Stimulated activated CD4-positive, alpha-beta T cell treated with anti-CD3 and anti-CD28 coated beads, Interleukin-2, amount 100 ng/mL, for 4 hours (primary cell): ENCODE data around the gene GIGYF1.
"Not testable (repeated sequence)": the region's sequence is repeated elsewhere in the genome, so short reads cannot be mapped to it uniquely, and the experiment has no call there.

ENCODE experiments used
- DNase-seq: peaks from one replicate; pipeline ENCODE4 v3.0.0-alpha.2; 2020; ENCODE audit warnings: low read depth

The GIGYF1 gene

GRCh38 chr7:100706672-100707311 is 12.7 kb upstream of the GIGYF1 start:
- DNase-seq = no peak

DNA sequence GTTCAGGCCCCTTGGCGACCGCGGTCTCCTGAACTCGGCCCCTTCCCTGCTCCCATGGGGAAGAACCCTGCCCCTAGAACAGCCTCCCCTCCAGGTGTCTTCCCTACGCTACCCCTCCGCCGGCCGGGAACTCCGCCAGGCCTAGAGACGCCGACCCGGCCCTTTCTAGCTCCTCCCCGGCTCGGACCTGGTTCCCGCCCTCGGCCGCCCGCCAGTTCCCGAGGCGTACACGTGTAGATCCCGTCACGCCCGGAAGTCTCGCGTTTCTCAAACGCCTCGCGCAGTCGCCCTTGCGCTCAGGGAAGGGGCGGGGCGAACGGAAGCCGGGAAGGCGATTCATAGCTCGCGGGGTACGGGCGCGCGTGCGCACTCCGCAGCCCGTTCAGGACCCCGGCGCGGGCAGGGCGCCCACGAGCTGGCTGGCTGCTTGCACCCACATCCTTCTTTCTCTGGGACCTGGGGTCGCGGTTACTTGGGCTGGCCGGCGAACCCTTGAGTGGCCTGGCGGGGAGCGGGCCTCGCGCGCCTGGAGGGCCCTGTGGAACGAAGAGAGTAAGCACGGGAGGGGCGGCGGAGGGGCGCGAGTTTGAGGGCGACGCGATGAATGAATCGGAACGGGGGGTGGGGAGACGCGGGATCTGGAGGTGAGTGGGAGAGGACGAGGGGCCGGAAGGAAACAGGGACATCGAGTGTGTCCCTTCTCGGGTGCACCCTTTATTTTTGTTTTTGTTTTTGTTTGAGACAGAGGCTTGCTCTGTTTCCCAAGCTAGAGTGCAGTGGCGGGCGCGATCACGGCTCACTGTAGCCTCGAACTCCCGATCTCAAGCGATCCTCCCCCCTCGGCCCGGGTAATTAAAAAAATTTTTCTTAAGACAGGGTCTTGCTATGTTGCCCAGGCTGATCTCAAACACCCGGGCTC is 12.0 kb upstream of the GIGYF1 start, which contains the start of gene POP7:
TSS of gene POP7 (plus strand) at position 369 of the 919 bp plus-strand sequence. CDS start 710 bp downstream, outside the sequence.
- peak; percentile 98 for DNase-seq

GRCh38 chr7:100705320-100705752 is 11.3 kb upstream of the GIGYF1 start:
- peak; percentile 65 for DNase-seq

DNA sequence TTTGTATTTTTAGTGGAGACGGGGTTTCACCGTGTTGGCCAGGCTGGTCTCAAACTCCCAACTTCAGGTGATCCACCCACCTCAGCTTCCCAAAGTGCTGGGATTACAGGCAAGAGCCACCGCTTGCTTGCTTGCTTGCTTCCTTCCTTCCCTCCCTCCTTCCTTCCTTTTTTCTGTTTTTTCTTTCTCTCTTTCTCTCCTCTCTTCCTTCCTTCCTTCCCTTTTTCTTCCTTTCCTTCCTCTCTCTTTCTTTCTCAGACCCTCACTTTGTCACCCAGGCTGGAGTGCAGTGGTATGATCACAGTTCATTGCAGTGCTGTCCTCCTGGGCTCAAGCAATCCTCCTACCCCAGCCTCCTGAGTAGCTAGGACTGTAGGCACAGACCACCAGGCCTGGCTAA is 7.0 kb upstream of the GIGYF1 start:
- DNase-seq = not testable (repeated sequence)

DNA sequence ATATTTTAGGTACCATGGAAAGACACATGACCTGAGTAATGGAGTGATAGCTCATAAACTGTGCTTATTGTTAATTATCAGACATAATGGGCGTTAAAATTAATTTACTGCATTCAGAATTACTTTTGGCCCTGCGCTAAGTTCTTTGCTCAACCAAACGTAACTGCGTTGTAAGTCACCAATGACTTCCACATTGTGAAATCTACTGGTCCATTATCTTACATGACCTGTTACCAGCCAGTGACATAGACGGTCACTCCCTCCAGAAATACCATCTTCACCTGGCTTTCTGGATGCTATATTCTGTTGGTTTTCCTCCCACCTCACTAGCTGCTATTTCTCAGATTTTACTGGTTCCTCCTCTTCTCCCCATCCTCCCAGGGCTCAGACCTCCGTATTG is 5.0 kb upstream of the GIGYF1 start:
- no peak for DNase-seq

DNA sequence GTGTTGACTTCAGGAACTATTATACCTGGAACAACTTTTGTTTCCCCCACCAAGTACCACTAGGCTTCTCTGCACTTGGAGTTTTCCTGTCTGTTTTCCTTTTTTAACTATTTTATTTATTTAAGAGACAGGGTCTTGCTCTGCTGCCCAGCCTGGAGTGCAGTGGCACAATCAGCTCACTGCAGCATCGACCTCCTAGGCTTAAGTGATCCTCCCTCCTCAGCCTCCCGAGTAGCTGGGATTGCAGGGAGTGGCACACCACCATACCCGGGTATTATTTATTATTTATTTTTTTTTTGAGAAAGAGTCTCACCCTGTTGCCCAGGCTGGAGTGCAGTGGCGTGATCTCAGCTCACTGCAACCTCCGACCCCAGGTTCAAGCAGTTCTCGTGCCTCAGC is 2.1 kb upstream of the GIGYF1 start:
- no peak for DNase-seq

GRCh38 chr7:100693312-100694097 is 545 bp downstream of the GIGYF1 start:
- no peak for DNase-seq

- DNase-seq = no peak
These were observed 1.5 kb downstream of the GIGYF1 start for GRCh38 chr7:100692578-100692961.

DNA sequence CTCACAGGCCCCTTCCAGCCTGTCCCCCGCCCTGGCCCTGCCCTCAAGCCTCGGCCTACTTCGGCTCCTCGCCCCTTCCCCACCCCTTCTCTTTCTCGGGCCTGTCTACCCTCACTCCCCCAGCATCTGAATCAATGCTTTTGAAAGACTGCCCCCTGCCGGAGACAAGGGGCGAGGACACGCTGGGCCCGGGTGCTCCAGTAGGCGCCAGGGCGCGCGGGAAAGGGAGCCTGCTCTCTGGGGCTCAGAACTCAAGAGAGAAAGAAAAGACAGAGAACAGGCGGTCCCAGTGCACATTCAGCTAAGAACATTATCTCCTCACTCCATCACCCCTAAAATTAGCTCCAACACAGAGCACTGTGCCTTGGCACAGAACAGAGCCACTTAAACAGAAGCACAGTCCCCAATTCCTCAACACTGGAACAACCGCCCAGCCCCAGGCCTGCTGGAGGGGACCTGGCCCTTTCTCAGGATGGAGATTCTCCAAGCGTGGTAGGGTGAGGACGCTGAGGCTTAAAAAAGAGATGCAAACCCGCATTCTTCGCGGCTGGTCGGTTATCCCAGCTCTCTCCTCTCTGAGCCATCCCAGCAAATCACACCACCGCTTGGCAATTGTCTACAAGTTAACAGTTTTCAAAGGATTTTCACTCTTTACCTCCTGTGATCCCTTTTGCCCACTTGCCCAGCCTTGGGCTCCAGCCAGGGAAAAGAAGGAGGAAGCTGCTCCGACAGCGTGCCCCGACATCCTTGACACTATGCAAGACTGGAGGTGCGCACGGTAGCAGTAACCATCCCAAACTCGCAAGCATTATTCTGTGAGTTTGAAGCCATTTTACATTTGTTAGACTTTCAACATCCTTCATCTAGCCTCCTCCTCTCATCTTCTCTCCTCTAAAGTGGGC is 2.1 kb downstream of the GIGYF1 start:
- peak; percentile 70 for DNase-seq

- no peak for DNase-seq
These were observed 4.6 kb downstream of the GIGYF1 start for GRCh38 chr7:100689230-100690135.

GRCh38 chr7:100688326-100688860 is 5.7 kb downstream of the GIGYF1 start:
- no peak for DNase-seq

GRCh38 chr7:100687751-100688300 is 6.2 kb downstream of the GIGYF1 start:
- DNase-seq = no peak

- DNase-seq = no peak
These were observed 6.8 kb downstream of the GIGYF1 start for GRCh38 chr7:100687261-100687660.

DNA sequence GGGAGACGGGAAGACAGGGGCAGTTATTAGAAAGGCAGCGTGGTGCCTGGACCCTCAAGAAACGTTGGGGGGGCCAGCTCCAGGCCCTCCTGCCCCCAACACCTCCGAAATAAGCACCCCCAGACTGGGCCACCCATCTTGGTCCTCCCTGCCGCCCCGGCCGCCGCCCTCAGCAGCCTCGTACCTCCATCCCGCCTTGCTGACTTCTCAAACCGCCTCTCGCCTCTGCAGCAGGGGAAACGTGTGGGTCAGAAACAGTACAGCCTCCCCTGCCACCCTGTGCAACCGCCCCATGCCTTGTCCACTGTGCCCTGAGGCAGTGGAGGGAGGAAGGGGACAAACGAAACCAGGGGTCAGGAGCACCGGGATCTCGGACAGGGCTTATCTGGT is 7.2 kb downstream of the GIGYF1 start:
- DNase-seq = no peak

DNA sequence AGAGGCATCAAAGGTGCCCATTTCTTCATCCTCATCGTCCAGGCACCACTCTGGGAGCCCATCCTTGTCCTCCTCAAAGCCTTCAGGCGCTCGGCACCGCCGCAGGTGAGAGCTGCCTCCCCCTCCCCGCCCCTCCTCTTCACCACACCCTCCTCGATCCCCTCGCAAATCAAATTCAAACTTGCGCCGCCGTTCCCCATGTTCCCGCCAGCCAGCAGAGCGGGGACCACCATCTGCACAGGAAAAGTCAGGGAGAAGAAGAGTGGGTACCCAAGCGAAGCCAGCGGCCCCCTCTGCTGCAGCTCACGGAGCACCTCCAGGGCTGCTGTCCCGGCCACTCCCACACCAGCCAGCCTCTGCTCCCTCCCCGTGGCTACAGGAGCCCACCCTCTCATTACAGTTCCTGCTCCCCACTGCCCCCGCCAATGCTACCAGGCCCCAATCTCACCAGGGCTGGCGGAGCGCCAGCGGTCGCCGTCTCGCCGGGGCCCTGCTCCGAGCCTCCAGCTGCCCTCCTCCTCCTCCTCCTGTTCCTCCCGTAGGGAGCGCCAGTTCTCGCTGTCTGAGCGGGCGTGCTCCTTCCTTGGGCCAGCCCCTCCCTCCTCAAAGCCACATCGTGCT is 7.7 kb downstream of the GIGYF1 start:
- no peak for DNase-seq

- no peak for DNase-seq
These were observed 8.4 kb downstream of the GIGYF1 start for GRCh38 chr7:100685631-100686145.

DNA sequence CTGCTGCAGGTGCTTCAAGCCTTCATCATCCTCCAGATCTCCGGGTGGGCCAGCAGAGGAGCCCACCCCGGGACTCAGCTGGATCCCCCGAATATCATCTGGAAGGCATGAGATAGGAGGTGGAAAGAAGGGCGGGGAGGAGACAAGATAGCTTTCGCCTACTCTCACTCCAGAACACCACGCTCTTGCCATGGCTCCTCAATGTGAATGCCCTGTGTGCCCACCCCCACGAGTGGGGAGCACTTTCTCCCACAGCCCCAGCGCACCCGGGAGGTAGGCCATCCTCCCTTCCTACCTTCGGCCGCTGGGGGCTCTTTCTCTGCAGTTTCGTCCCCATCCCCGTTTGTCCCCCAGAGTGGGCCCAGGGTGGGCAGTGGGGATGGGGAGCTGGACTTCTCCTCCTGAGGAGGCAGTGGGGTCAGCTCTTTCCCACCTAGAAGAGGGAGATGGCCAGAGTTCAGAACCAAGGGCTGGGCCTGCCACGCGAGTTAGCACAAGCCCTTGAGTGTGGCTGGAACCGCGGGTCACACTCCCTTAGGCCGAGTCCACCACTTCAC is 8.9 kb downstream of the GIGYF1 start:
- DNase-seq = no peak

DNA sequence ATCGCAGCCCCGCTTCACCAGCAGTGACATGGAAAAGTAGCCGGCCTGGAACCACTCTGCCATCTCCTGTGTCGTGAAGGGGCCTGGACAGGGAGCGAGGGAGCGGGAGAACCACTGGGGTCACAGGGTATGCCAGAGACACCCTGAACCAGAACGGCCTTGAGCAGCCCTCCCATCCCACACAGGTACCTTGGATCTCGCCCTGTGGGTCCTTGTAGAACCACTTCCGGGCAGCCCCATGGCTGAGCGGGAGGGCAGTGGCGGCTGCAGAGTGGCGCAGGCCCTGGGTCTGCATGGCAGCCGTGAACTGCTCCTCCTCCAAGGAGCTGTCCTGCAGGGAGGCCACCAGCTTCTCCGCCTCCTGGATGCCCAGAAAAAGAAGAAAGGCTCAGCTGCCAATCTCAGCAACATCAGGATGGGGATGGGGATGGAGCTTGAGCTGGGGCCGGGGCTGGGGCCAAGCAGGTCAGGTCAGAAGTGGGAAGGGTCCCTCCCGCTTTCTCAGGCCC is 9.5 kb downstream of the GIGYF1 start:
- no peak for DNase-seq
